ENCODE data around the gene RUNX3.

- TF ChIP-seq CTCF (IDR thresholded peaks at IDR 0.05; ENCODE audit: insufficient read depth, low read length, poor library complexity, severe bottlenecking), result no peak
- TF ChIP-seq EZH2phosphoT487 (conservative IDR thresholded peaks at IDR 0.05; ENCODE audit: low read length), result no peak
Observed at GRCh38 chr1:24910210-24910609, 19.9 kb downstream of the RUNX3 start.
